NCI-H2029 treated with DMSO at 0.1 percent for 48 hours (cell line): ENCODE data around the gene ZG16B.

Experiments
- DNase-seq: peaks from one replicate; lab custom pipeline; 2025; lab: John Stamatoyannopoulos, UW

Gene ZG16B

GRCh38 chr16:2806286-2806685, 23.8 kb upstream of the ZG16B start:
- DNase-seq = no peak

- no peak for DNase-seq
Measured at GRCh38 chr16:2808181-2808580, 21.9 kb upstream of the ZG16B start.

- DNase-seq = no peak
Measured at GRCh38 chr16:2809149-2809760, 20.8 kb upstream of the ZG16B start.

- no peak for DNase-seq
Measured at GRCh38 chr16:2810651-2811050, 19.5 kb upstream of the ZG16B start.

GRCh38 chr16:2811703-2812471, 18.2 kb upstream of the ZG16B start:
- DNase-seq = no peak

- DNase-seq = no peak
Measured at GRCh38 chr16:2813771-2814221, 16.3 kb upstream of the ZG16B start.

- DNase-seq = no peak
Measured at GRCh38 chr16:2814551-2815298, 15.4 kb upstream of the ZG16B start.

- no peak for DNase-seq
Measured at GRCh38 chr16:2815299-2815771, 14.8 kb upstream of the ZG16B start.

- DNase-seq = no peak
Measured at GRCh38 chr16:2816751-2817339, 13.3 kb upstream of the ZG16B start, which contains the start of gene PRSS21. PRSS21 (plus strand) TSS chr16:2817237; CDS start chr16:2817269, 32 bp downstream.

- no peak for DNase-seq
Measured at GRCh38 chr16:2817340-2818271, 12.5 kb upstream of the ZG16B start.

- DNase-seq = no peak
Measured at GRCh38 chr16:2818272-2818876, 11.7 kb upstream of the ZG16B start.

GRCh38 chr16:2819179-2819938, 10.7 kb upstream of the ZG16B start:
- no peak for DNase-seq

- no peak for DNase-seq
Measured at GRCh38 chr16:2819939-2820835, 9.9 kb upstream of the ZG16B start.

GRCh38 chr16:2820836-2821486, 9.1 kb upstream of the ZG16B start:
- no peak for DNase-seq

GRCh38 chr16:2821487-2822157, 8.5 kb upstream of the ZG16B start:
- DNase-seq = no peak

- no peak for DNase-seq
Measured at GRCh38 chr16:2822158-2822495, 8.0 kb upstream of the ZG16B start.

GRCh38 chr16:2822496-2822895, 7.6 kb upstream of the ZG16B start:
- DNase-seq = no peak

GRCh38 chr16:2824626-2825025, 5.5 kb upstream of the ZG16B start:
- no peak for DNase-seq
